ENCODE results near the gene OPN1SW.

The OPN1SW gene

GRCh38 chr7:128739990-128740682 is 35.5 kb downstream of the OPN1SW start:
- H3K4me3 ChIP-seq (ENCODE audit: low read length), result peak overlapping the region; percentile 94
- no peak for DNase-seq (ENCODE audit: low read depth, low spot score)

GRCh38 chr7:128739048-128739962 is 36.3 kb downstream of the OPN1SW start, which contains the start of gene CALU:
CALU (plus strand) TSS chr7:128739359; CDS start chr7:128748584, 9,225 bp downstream.
- peak; percentile 93 for DNase-seq (ENCODE audit: low read depth, low spot score)
- H3K4me3 ChIP-seq (ENCODE audit: low read length), result peak within 1 kb of the TSS; percentile 94

GRCh38 chr7:128738570-128739047 is 37.0 kb downstream of the OPN1SW start:
- H3K4me3 ChIP-seq (ENCODE audit: low read length), result peak overlapping the region; percentile 94
- DNase-seq (ENCODE audit: low read depth, low spot score), result no peak

GRCh38 chr7:128737867-128738385 is 37.7 kb downstream of the OPN1SW start:
- no peak overlapping the region for H3K4me3 ChIP-seq (ENCODE audit: low read length)
- DNase-seq (ENCODE audit: low read depth, low spot score), result no peak

- DNase-seq (ENCODE audit: low read depth, low spot score), result no peak
- H3K4me3 ChIP-seq (ENCODE audit: low read length), result no peak overlapping the region
Observed at GRCh38 chr7:128737441-128737840, 38.2 kb downstream of the OPN1SW start.

GRCh38 chr7:128735436-128735835 is 40.2 kb downstream of the OPN1SW start:
- DNase-seq (ENCODE audit: low read depth, low spot score), result no peak
- H3K4me3 ChIP-seq (ENCODE audit: low read length), result no peak overlapping the region

GRCh38 chr7:128734890-128735289 is 40.7 kb downstream of the OPN1SW start:
- no peak for DNase-seq (ENCODE audit: low read depth, low spot score)
- H3K4me3 ChIP-seq (ENCODE audit: low read length), result no peak overlapping the region

GRCh38 chr7:128733278-128733645 is 42.3 kb downstream of the OPN1SW start:
- H3K4me3 ChIP-seq (ENCODE audit: low read length), result no peak overlapping the region
- DNase-seq (ENCODE audit: low read depth, low spot score), result no peak

GRCh38 chr7:128732521-128733277 is 42.9 kb downstream of the OPN1SW start:
- no peak overlapping the region for H3K4me3 ChIP-seq (ENCODE audit: low read length)
- no peak for DNase-seq (ENCODE audit: low read depth, low spot score)

GRCh38 chr7:128731184-128731583 is 44.4 kb downstream of the OPN1SW start:
- DNase-seq (ENCODE audit: low read depth, low spot score), result no peak

GRCh38 chr7:128729494-128729893 is 46.1 kb downstream of the OPN1SW start:
- no peak overlapping the region for H3K4me3 ChIP-seq (ENCODE audit: low read length)
- no peak for DNase-seq (ENCODE audit: low read depth, low spot score)

More at GRCh38 chr7:128731184-128731583, 44.4 kb downstream of the OPN1SW start:
- H3K4me3 ChIP-seq (ENCODE audit: low read length), result no peak overlapping the region

GRCh38 chr7:128728598-128728997 is 47.0 kb downstream of the OPN1SW start:
- no peak overlapping the region for H3K4me3 ChIP-seq (ENCODE audit: low read length)
- no peak for DNase-seq (ENCODE audit: low read depth, low spot score)

GRCh38 chr7:128727239-128727638 is 48.4 kb downstream of the OPN1SW start:
- DNase-seq (ENCODE audit: low read depth, low spot score), result no peak

GRCh38 chr7:128726737-128727072 is 48.9 kb downstream of the OPN1SW start:
- DNase-seq (ENCODE audit: low read depth, low spot score), result no peak
- H3K4me3 ChIP-seq (ENCODE audit: low read length), result no peak overlapping the region

More at GRCh38 chr7:128727239-128727638, 48.4 kb downstream of the OPN1SW start:
- H3K4me3 ChIP-seq (ENCODE audit: low read length), result no peak overlapping the region

GRCh38 chr7:128726059-128726736 is 49.4 kb downstream of the OPN1SW start:
- DNase-seq (ENCODE audit: low read depth, low spot score), result no peak
- H3K4me3 ChIP-seq (ENCODE audit: low read length), result no peak overlapping the region

- H3K4me3 ChIP-seq (ENCODE audit: low read length), result no peak overlapping the region
- DNase-seq (ENCODE audit: low read depth, low spot score), result no peak
Observed at GRCh38 chr7:128725531-128725930, 50.1 kb downstream of the OPN1SW start.

GRCh38 chr7:128724743-128725142 is 50.9 kb downstream of the OPN1SW start:
- no peak for DNase-seq (ENCODE audit: low read depth, low spot score)
- H3K4me3 ChIP-seq (ENCODE audit: low read length), result no peak overlapping the region
